Middle frontal gyrus (tissue), 1 donor: ENCODE measurements around the gene ZP1.

ENCODE experiments used
- DNase-seq: peaks from one replicate; pipeline ENCODE4 v3.0.0-alpha.2; 2015; ENCODE audit warnings: low spot score; ENCODE audit errors: extremely low spot score

ZP1 gene

DNA sequence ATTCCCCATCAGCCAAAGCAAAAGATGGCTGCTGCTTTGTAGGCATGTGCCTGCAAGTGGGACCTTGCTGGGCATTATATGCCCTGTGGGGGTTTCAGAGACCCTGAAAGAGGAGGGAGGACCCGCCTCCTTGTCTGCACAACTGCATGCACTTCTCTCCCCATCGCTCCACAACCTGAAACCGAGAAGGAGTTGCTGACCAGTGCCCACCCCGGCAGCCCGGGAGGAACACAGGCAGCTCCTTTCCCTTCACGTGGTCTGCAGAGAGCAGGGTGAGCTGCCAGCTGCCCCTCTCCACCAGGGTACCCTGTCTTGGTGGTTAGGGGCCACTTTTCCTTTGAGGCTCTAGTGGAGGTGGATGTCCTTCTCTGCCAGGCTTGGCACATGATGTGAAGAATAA lies 55.6 kb downstream of the ZP1 start:
- DNase-seq, result no peak

DNA sequence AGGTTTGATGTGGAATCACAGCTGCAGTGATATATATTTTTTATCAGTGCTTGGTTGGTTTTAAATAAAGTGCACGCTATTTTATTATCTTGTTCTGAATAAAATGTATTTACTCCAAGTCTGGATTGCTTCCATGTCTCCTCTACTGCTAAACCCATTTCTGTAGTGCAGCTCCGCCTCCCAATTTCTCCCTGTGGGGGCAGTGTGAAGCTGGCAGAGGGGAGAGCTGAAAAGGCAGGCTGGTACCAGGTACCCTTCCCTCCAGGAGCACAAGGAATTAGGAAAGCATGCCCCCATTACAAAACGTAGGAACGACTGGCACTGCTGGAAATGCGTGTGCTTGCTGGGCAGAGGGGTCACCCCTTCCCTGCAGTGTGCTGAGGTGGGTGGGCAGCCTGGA lies 56.0 kb downstream of the ZP1 start:
- DNase-seq, result peak; percentile 21

GRCh38 chr11:60923800-60924109 lies 56.4 kb downstream of the ZP1 start:
- DNase-seq, result no peak

DNA sequence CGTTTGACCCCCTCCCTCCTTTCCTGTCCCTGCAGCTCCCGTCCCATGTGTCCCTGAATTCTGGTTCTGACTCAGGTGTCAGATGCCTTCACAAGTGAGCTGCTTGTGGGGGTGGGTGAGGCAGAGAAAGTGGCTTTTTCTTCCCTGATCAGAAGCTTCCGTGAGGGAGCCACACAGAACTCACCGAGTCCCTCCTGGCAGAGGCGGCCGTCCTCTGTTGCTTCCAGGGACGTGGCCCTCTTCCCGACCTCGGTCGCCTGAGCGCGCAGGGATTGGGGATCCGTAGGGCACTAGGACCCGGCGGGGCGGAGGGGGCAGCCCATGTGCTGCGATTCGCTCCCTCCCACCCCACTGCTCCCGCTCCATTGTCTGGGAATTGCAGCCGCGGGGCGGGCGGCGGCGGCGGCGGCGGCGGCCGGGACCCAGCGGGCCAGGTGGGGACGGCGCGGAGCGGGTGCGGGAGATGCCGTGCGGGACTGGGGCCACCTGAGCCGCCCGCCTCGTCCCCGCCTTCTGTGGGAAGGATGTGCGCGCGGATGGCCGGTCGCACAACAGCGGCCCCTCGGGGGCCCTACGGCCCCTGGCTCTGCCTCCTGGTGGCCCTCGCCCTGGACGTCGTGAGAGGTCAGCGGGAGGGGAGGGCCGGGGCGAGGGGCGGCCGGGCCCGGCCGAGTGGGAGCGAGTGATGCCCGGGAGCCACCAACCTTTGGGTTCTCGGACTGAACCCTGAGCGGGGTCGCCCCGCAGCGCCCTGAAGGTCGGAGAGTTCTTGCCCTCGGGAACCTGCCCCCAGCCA lies 57.0 kb downstream of the ZP1 start, which contains the start of gene TMEM132A:
TSS of gene TMEM132A (plus strand) at position 351 of the 796 bp plus-strand sequence. CDS start at position 525, 174 bp downstream.
- peak; percentile 69 for DNase-seq
